ENCODE measurements around the gene SF3A1. TPM values are rescaled to one million over a fixed set of nuclear protein-coding genes. Genes with fewer than 3 reads are reported as not detected.

The SF3A1 gene
- total and polyA plus RNA-seq, 2 of the 8 experiments (the other 6 are each of a cell fraction or from before 2014, with no cell fraction given), result 27.8 to 285 TPM

GRCh38 chr22:30370641-30371230 is 14.0 kb upstream of the SF3A1 start (continued):
- TF ChIP-seq CHD7 (IDR thresholded peaks at IDR 0.05; ENCODE audit: insufficient replicate concordance, low read length), result no peak
- no peak for TF ChIP-seq EZH2 (IDR thresholded peaks at IDR 0.05; ENCODE audit: low read depth, low read length, severe bottlenecking)
- TF ChIP-seq EGR1 (IDR thresholded peaks at IDR 0.05; ENCODE audit: borderline replicate concordance, low read depth, low read length), result no peak
- no peak for TF ChIP-seq RNF2 (IDR thresholded peaks at IDR 0.05; ENCODE audit: borderline replicate concordance, low read depth, low read length, missing control alignments, poor library complexity, severe bottlenecking)
- TF ChIP-seq JUND (IDR thresholded peaks at IDR 0.05; ENCODE audit: low read length), result no peak
- no peak for TF ChIP-seq BRCA1 (IDR thresholded peaks at IDR 0.05; ENCODE audit: low read depth, low read length)
- TF ChIP-seq SP4 (IDR thresholded peaks at IDR 0.05; ENCODE audit: low read length), result no peak
- no peak for TF ChIP-seq RBBP5 (IDR thresholded peaks at IDR 0.05; ENCODE audit: borderline replicate concordance, low read depth, low read length)
- TF ChIP-seq BACH1 (IDR thresholded peaks at IDR 0.05; ENCODE audit: low read length), result no peak
- no peak for TF ChIP-seq ZNF274 (IDR thresholded peaks at IDR 0.05; ENCODE audit: borderline replicate concordance, extremely low read depth, low read length)
- no peak for TF ChIP-seq TAF1 (IDR thresholded peaks at IDR 0.05; ENCODE audit: low read depth, low read length)
- no peak for TF ChIP-seq CEBPB (IDR thresholded peaks at IDR 0.05; ENCODE audit: low read depth, low read length)
